Renal cortex interstitium (tissue), 11 donors: Measurements from ENCODE around the gene SHROOM1. TPM values are rescaled to one million over a fixed set of nuclear protein-coding genes. Genes with fewer than 3 reads are reported as not detected.
"Not testable (repeated sequence)": the region's sequence is repeated elsewhere in the genome, so short reads cannot be mapped to it uniquely, and the experiment has no call there.

Source experiments
- DNase-seq, 11 donors: peaks; one replicate each; pipeline ENCODE4 v3.0.0-alpha.2; 2013; ENCODE audit warnings: low read depth in 9 of 11, low spot score in 4 of 11; ENCODE audit errors: extremely low read depth in 1 of 11
- polyA plus RNA-seq, 3 donors: library from polyadenylated mRNA; unstranded; fragments of 120-200 nt; gene quantifications; one replicate each; pipeline ENCODE4 v1.2.1, GENCODE V29; 2013; ENCODE audit not compliant: insufficient read length in 3 of 3

The SHROOM1 gene
- polyA plus RNA-seq, 3 donors: 10.8 to 26.7 (median 14.1) TPM

DNA sequence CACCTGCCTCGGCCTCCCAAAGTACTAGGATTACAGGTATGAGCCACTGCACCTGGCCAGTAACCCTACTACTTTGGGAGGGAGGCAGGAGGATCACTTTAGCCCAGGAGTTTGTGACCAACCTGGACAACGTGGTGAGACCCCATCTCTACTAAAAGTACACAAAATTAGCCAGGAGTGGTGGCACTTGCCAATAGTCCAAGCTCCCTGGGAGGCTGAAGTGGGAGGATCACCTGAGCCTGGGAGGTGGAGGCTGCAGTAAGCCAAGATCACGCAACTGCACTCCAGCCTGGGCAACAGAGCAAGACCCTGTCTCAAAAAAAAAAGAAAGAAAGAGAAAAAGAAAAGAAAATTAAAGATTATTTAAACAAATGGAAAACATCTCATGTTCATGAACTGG, 25.6 kb upstream of the SHROOM1 start:
- no peak for DNase-seq

DNA sequence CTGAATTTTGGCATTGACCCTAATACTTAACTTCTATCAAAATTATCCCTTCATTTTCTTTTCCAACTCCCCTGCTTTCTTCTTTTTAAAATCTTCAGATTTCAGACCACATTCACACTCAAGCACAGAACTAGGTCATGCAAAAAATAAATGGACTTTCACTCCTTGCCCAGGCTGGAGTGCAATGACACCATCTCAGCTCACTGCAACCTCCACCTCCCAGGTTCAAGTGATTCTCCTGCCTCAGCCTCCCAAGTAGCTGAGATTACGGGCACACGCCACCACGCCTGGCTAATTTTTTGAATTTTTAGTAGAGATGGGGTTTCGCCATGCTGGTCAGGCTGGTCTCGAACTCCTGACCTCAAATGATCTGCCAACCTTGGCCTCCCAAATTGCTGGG, 24.5 kb upstream of the SHROOM1 start:
- DNase-seq: not testable (repeated sequence)

DNA sequence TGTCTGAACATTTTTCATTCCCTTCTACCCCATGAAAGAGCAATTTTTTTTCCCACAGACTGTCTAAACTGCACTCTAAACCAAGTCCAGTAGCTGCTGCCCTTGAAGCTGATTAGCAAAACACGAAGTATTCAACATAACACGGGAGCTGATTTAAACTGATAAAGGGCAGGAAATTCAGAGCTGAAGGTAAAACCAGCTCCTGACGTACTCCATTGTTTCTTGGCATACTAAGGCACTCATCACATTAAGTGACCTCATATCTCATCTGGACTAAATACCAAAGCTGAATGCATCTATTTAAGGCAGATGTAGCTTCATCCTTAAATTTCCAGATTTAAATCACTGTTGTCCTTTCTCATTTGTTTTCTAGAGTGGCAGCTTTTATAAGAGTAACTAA, 23.9 kb upstream of the SHROOM1 start:
- DNase-seq: no peak

DNA sequence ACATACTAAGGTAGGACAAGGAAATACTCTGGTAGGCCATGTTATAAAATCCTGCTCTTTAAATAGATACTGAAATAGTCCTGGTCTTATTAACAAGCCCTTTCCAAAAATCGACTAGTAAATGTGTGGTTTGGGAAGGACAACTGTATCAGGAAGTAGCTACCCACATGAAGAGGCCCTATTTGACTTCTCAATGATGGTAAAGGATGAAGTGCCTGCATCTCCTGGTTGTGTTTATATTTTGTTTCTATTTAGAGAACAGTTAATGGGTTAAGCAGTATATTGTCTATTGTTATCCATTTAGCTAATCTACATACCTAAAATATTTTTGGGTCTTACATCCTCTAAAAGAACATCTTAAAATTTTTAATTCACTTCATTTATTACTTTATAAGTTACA, 23.3 kb upstream of the SHROOM1 start:
- no peak for DNase-seq

DNA sequence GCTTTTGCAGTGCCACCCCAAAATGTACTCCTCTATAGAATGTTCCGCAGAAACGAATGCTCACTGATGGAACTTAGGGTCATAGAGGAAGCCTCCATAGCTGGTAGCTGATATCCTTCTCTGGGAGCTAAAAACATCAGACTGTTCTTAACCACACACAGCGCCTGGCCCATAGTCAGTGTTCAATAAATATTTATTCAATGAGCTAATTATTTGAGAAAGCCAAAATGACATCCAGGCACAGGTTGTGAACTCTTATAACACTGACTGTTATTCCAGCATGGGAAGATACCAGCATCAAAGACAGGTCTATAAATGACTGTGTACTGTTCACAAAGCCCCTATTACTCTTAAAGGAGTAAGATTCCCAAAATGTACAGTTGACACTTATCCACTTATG, 22.9 kb upstream of the SHROOM1 start:
- no peak for DNase-seq

DNA sequence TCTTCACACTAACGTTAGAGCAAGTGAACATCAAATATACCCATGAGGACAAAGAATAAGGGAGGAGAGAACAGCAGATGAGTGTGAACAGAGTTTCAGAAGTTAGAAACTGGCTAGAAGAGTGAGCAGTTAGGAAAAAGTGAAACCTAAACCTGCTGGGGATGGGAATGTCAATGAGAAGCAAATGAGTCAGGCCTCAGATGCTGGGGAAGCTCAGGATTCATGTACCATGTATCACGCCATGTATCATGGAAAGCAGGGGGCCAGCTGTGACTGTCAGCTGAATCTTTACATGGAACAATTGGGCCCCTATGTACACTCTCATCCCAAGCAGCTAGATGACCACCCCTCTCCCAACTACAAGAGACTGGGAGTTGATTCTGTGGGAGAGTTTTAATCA, 19.6 kb upstream of the SHROOM1 start:
- DNase-seq: no peak

DNA sequence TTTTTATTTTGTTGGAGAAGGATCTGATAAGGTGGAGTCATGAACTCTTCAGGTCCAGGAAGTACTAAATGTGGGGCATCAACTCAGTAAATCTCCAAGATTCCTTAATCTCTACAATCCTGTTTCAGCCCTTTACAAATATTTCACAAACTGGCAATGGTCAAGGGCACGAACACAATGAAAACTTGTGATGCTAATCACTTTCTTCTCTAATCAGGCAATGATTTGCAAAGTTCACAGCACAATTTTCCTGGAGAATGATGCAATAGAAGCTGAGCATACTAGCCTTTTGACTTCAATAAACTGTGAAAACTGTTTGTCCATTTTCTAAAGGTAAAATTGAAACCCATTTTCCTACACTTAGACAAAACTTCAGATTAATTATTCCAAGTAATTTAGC, 18.9 kb upstream of the SHROOM1 start:
- no peak for DNase-seq

DNA sequence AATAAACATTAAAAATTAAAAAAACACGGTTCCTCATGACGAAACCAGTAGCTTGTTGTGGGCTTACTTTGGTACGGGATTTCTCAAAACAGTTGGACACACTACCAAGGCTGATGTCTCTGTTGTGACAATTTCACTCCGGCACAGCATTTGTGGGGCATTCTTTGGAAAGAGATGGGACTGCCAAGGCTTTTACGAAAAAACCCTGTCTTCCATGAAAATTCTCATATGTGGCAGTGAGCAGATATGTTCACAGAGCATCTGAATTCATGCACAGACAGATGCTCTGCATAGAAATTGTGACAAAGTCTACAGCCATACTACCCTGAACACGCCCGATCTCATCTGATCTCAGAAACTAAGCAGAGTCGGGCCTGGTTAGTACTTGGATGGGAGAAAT, 17.8 kb upstream of the SHROOM1 start:
- DNase-seq: no peak

DNA sequence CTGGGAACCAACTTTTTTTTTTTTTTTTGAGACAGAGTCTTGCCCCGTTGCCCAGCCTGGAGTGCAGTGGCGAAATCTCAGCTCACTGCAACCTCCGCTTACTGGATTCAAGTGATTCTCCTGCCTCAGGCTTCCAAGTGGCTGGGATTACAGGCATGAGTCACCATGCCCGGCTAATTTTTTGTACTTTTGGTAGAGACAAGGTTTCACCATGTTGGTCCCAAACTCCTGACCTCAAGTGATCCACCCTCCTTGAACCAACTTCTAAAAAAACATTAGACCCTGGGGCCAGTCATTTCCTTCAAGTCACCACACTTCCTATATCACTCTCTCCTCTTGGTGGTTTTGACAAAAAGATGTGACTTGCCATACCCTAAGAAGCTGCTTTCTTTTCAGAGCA, 10.9 kb upstream of the SHROOM1 start:
- no peak for DNase-seq

DNA sequence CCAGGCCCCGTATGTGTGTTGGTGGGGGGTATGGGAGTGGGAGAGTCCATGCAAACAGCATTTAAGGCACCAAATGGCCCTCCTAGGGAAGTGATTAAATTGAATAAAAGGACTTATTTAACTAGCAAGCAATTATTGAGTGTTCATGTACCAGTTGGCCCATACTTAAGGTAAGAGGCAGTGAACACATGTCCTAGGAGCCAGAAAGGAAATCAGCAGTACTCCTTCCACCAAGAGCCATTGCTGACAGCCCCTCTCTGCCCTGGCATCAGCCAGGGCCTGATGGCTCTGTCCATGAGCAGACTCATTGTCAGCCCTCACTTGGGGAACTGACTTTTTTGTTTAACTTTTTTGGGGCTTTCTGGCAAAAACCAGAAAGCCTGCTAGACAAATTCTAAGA, 10.4 kb upstream of the SHROOM1 start:
- no peak for DNase-seq

DNA sequence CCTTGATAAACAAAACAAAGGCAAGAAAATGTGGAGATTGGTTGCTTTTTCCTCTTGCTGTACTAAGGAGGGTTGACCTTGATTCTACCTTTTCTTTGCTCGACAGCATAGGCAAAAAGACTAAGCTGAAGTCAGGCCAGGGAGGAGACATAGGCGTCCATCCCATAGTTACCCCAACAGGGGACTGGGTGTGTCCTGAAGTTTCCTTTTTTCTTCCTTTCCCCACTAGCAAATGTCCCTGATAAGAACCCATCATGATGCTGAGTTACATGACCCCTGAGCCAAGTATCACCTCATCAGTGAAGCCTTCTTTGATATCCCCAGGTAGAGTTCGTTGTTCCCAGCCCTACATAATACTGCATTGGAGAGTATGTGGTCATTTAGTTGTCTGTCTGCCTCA, 9.9 kb upstream of the SHROOM1 start:
- no peak for DNase-seq

DNA sequence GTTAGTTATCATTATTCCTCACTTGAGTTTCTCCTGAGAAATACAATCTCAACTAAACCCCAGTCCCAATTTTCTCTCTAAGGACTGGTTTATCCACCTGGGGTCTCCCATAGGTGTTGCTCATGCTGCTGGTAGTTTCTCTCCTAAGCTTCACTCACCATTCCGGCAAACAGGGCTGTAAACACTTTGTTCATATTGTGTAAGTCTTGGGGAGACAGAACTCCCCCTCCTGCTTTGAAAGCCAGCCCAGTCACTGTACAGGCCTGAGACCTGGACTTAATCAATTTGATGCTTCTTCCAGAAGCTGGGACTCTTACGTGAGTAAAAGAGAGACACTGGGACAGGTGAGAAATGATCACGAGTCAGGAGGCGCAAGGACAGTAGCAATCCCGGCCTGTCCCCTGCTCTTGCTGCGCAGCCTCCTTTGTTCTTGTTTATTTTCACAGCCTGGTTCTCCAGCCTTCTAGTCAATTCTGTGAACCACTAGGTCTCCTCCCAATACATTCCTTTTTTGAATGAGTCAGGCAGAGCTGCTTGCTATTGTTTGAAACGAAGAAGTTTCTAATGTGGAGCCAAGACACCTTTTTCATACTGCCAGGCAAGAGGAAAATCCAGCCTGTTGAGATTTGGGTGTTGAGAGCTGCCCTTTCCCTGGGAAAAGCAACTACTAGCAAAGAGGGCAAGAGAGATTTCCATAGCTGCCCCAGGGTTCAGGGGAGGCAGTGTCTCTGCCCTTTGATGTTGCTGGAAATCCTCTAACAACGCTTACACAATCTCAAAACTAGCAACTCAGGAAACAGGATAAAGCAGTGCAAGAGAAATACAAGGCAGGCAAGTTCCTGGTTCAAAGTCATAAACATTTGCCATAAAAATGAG, 9.2 kb upstream of the SHROOM1 start:
- DNase-seq: no peak

DNA sequence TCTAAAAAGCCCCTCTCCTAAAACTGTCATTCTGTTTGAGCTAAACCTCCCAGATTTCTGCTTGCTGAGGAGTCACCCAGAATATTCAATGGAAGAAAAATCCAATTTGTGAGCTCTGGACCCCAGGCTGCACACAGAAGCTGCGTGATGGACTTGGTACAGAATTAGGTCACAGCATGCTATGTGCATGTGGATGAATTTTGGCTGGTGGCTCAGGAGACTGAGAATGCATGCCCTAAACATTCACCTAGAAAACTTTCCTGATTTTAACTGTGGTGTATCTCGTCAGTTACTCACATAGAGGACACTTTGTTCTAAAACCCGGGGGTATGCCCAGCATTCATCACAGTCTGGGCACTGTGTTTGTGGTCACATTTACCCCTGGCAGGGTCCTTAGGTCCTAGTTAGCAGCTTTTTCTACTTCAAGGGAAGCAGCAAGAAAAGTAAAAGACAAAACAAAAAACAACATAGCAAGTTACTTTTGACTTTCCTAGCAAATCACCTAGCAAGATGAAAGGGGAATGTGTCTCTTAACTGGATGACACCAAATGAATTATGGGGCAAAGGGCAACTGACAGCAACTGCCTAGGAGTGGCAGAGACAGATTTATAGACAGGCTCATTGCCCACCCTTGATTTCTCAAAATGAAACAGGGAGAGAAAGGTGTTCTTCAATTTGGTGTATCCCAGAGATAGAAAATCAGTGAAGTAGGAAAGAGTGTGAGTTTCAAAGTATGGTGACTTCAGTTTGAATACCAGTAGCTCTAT, 8.3 kb upstream of the SHROOM1 start:
- no peak for DNase-seq

DNA sequence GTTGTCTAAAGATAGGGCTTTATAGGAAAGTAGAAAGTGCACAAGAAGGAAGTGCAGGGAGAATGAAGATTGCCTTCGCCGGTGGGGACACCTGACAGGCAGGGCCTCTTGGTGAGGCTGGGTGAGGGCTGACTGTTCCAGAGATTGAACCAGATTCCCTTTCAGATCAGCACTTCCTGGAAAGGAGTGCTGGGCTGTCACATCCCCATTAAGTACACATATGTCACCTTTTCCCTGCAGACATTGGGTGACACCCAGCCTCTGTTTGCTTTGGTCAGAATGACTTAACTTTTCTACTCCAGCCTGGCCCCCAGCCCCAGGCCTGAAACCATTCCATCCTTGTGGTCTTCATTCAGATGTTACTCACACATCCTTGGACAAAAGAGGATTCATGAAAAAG, 7.4 kb upstream of the SHROOM1 start:
- no peak for DNase-seq

DNA sequence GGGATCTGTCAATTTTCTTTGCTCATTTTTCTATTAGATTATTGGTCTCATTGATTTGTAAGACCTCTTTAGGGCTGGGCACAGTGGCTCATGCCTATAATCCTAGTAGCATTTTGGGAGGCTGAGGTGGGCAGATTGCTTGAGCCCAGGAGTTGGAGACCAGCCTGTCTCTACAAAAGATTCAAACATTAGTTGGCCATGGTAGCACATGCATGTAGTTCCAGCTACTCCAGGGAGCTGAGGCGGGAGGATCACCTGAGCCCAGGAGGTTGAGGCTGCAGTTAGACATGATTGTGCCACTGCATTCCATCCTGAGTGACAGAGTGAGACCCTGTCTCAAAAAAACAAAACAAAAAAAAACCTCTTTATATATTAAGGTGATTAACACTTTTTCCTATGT, 6.4 kb upstream of the SHROOM1 start:
- DNase-seq: no peak

DNA sequence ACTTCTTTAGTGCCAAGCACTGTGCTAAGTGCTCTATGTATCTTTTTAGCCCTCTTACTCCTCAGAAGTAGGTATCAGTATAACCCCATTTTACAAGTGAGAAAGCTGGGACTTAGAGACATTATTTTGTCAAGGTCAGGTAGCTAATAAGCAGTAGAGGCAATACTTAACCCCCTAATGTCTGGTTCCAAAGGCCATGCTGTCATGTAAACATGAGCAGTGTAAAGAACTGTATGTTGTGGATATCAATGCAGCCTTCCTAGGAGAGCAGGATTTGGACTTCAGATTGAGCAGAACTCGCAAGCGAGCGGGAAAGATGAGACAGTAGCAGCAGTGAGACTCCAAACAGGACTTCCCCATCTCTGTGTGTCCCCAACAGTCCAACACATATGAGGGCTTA, 3.6 kb upstream of the SHROOM1 start:
- DNase-seq: no peak

DNA sequence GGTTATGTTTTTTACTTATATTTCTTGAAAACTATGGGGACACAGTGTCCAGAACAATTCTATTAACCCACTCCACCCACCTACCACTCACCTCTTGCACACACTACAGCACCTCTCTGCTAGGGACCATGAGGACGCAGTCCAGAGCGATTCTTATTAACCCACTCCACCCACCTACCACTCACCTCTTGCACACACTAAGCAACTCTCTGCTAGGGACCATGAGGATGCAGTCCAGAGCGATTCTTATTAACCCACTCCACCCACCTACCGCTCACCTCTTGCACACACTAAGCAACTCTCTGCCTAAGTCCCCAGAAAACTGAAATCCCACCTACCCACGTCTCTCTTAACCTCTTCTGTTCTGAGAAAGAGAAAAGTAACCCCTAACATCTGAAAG, 2.2 kb upstream of the SHROOM1 start:
- DNase-seq: no peak

DNA sequence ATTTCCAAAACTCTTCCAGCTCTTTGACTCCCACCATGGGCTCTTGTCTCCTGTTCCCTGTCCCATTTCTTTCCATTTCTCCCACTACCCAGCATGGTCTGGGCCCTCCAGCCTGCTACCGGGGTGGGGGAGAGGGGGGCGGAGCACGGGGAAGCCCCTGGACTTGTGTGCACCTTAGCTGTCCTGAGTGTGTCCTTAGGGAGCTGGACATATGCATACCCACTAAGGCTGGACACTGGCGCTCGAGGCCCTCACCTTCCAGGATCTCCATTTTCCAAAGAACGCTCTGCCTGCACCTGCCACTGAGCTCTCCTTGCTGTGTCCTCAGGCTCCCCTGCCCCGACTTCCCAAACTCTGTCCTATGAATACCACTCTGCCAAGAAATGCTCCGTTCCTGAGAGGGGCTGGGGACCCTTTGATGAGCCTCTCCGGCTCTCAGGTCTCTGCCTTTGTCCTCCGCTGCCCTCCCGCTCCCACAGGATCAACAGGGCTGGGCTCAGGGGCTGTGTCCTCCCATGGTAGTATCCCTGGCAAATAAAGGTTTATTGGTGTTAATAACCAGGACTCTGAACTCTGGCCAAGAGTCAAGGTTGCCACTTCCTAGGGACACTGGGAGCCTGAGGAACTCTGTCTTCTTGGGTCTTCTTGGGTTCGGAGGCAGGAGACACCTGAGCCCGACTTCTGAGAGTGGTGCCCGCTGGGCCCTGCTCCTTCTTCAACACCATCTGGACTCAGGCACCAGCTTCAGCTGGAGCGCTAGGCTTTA, 831 bp upstream of the SHROOM1 start:
- no peak for DNase-seq

DNA sequence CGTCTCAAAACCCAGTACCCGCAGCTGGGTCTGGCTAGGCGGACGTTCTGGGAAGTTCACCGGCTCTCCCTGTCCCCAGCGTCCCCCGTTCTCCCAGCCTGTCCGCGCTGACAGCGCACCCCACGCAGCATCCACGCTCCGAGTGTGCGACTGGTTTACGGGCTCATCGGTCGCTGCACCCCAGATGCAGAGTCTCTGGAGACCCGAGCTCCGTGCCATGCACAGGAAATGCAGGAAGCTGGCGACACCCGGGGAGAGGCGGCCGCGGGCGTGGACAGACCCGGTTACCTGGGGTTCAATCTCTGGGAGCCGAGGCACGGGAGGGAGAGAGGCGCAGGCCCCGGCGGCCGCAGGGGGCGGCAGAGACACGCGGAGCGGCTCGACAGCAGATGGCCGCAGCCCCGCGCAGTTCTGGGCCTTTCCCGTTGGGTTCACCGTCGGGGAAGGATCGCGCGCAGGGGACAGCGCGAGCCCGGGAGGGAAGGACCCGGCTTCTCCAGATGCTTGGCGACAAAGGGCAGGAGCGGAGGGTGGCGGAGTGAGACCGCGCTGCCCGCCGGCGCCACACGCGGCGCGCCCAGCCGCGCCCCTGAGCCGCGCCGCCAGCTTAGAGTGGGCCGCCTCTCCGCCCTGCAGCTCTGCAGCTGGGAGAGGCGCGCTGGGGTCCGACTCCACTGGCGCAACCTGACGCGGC, 558 bp downstream of the SHROOM1 start:
- DNase-seq: peak in 2 of 11 donors; percentile 72 to 75
